RWPE1 (cell line): ENCODE results near the gene SERPINA3.

Experiments
- CTCF ChIA-PET: fragments of 350-600 bp; sonication (Branson Sonifier 250); formaldehyde crosslinking; extraction: SDS; loops from one replicate; lab custom pipeline; 2021; lab: Yijun Ruan, JAX
- POLR2A ChIA-PET: fragments of 400-600 bp; formaldehyde crosslinking; extraction: SDS; loops from one replicate; lab custom pipeline; 2020; ENCODE audit warnings: antibody characterized with exemption; ENCODE audit not compliant: low non-redundant PET; lab: Yijun Ruan, JAX
- DNase-seq: peaks from one replicate; pipeline ENCODE4 v3.0.0; 2012; ENCODE audit warnings: low spot score
- H3K27ac ChIP-seq: fragments of 450-650 bp; 2 replicates; pipeline ENCODE4 v1.5.1; 2017
- TF ChIP-seq, protein P1 (sequence below): fragments of 450-650 bp; conservative IDR thresholded peaks from 2 replicates; pipeline ENCODE4 v1.5.1; 2017; ENCODE audit warnings: low read depth, mild to moderate bottlenecking

The SERPINA3 gene

DNA sequence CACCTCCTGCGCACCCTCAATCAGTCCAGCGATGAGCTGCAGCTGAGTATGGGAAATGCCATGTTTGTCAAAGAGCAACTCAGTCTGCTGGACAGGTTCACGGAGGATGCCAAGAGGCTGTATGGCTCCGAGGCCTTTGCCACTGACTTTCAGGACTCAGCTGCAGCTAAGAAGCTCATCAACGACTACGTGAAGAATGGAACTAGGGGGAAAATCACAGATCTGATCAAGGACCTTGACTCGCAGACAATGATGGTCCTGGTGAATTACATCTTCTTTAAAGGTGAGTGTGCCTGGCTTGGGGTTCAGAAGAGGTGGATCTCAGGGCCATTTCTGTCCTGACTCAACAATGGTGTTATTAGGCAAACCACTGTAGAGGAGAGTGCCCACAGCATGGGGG lies 2.6 kb downstream of the SERPINA3 start:
- H3K27ac ChIP-seq: no peak overlapping the region
- TF ChIP-seq, protein P1, sequence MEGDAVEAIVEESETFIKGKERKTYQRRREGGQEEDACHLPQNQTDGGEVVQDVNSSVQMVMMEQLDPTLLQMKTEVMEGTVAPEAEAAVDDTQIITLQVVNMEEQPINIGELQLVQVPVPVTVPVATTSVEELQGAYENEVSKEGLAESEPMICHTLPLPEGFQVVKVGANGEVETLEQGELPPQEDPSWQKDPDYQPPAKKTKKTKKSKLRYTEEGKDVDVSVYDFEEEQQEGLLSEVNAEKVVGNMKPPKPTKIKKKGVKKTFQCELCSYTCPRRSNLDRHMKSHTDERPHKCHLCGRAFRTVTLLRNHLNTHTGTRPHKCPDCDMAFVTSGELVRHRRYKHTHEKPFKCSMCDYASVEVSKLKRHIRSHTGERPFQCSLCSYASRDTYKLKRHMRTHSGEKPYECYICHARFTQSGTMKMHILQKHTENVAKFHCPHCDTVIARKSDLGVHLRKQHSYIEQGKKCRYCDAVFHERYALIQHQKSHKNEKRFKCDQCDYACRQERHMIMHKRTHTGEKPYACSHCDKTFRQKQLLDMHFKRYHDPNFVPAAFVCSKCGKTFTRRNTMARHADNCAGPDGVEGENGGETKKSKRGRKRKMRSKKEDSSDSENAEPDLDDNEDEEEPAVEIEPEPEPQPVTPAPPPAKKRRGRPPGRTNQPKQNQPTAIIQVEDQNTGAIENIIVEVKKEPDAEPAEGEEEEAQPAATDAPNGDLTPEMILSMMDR: no peak
- ChIA-PET POLR2A (no interaction called here), CTCF (no interaction called here)
- no peak for DNase-seq

DNA sequence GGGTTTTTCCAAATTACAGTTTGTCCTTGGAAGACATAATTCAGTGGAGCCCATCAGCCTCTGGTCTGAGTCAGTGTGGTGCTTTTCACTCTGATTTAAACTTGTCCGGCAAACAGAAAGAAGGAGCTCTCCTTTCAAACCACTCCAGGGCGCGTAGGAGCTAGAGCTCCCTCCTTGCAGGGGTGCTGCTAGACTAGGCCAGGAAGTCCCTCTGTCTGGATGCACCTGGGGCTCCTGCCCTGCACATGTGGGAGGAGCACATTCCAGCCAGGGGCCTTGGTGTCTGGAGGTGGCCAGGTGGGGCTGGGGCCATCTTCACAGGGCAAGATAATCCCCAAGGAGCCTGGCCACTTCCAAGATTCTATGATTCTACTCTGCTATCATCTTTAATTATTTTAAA lies 3.1 kb downstream of the SERPINA3 start:
- no peak for DNase-seq
- ChIA-PET CTCF (no interaction called here), POLR2A (no interaction called here)
- no peak overlapping the region for H3K27ac ChIP-seq
- TF ChIP-seq, protein P1: no peak

DNA sequence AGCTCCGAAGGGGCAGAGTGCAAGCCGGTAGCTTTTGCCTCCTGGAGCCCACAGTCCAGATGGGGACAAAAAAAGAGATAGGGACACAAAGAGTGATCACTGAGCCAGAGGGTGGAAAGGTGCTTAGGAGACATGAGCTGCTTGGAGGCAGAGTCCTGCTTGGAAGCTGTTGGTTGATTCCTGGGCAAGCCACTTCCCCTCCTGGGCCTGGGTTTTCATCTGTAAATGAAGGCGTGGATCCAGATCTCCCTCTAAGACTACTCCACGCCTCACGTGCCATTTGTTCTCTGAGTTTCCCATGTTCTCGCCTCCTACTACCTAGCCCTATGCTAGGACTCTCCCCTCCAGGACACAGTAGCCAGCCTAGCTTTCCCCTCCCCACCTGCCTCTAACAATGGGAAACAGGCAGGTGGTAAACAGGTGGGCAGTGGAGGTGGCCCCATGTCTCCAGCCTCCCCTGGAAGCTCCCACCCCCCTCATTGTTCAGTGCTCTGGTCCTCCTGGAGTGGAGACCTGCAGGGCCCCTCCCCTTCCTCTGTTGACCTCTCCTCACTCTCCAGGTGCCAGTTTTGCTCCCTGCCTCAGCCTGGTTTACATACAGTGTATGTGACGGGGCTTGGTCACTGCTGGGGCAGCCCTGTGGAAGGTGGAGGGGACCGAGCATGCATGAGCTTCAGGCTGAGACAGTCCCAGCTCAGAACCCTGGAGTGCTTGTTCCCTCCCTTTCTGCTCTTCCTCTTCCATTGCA lies 3.8 kb downstream of the SERPINA3 start:
- TF ChIP-seq, protein P1: no peak
- DNase-seq: no peak
- no peak overlapping the region for H3K27ac ChIP-seq
- ChIA-PET CTCF (no interaction called here), POLR2A (no interaction called here)

DNA sequence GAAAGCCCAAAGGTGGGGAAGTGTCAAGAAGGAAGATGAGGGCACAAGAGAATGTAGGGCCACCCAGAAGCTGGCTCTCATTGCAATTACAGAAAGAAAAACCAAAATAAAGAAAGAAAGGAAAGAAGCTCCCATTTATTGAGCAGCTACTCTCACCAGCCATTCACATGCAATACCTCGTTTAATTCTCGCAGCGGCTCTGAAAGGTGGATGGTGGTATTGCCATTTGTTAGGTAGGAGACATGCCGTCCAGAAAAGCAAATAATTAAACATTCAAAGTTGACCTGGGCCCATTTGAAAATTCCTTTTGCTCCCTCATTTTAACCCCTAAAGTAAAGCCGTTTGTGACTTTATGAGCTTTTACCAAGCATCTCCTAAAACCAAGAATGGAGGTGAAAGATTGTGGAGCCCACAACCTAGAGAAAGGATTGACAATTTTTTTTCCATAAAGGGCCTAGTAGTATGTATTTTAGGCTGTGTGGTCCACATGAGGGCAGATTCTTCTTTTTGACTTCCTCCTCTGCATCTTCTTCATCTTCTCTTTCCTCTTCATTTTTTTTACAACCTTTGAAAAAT lies 5.3 kb downstream of the SERPINA3 start:
- no peak for DNase-seq
- TF ChIP-seq, protein P1: no peak
- POLR2A ChIA-PET: no interaction called here
- no peak overlapping the region for H3K27ac ChIP-seq
- CTCF ChIA-PET: no interaction called here

DNA sequence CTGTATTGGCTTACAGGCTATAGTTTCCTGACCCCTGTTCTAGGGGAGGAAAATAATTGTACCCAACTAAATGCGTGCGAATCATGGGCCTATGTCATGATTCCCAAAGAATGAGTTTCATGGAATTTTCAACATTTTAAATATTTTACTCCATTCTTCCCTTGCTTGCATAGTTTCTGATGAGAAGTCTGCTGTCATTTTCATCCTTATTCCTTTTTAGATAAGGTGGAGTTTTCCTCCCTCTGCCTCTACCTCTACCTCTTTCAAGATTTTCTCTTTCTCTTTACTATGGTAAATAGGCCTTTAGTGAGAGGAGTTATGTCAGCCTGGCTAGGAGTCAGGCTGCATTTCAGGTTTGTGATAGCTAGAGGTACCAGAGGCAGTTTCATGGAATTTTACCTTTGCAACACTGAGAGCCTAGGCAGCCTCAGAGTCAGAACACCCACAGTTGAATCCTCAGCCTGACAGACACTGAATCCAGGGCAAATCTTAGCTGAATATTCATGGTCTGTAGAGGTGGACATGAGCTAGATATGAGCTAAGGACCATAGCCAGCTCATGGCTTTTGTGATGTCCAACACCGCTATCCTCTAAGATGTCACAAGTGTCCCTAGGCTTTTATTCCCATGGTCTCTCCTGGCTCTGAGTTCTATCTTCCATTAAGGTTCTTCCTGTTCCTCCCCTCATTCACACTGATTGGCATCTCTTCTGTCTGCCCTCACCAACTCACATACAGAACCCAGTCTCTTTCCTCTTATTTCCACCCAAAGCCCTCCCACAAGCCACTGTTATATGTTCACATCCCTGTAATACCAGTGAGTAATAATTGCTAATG lies 6.0 kb downstream of the SERPINA3 start:
- no peak for DNase-seq
- TF ChIP-seq, protein P1: no peak
- ChIA-PET CTCF (no interaction called here), POLR2A (no interaction called here)
- no peak overlapping the region for H3K27ac ChIP-seq

DNA sequence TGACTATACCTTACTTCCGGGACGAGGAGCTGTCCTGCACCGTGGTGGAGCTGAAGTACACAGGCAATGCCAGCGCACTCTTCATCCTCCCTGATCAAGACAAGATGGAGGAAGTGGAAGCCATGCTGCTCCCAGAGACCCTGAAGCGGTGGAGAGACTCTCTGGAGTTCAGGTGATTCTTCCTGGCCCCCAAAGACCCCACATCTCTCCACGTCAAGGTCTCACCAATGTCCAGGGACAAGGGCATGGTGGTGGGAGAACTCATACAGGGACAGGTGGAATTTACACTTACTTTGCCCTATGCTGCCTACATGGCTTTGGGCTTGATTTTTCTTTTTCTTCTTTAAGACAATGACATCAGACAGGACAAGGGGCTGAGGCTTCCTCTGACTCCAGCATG lies 7.1 kb downstream of the SERPINA3 start:
- TF ChIP-seq, protein P1: no peak
- ChIA-PET POLR2A (no interaction called here), CTCF (no interaction called here)
- DNase-seq: no peak
- H3K27ac ChIP-seq: no peak overlapping the region
